Mucosa of descending colon (tissue), 3 donors: Measurements from ENCODE around the gene SLC9C2. TPM values are rescaled to one million over a fixed set of nuclear protein-coding genes. Genes with fewer than 3 reads are reported as not detected.

Experiments used
- ATAC-seq: fragments of 200-7000 bp; cut with Tn5 transposase; one replicate; pipeline ENCODE4 v1.9.1; 2020; ENCODE audit warnings: mild to moderate bottlenecking, moderate library complexity
- DNase-seq, 3 donors: peaks; one replicate each; pipeline ENCODE4 v3.0.0-alpha.2; 2020
- H3K36me3 ChIP-seq: fragments of 200-600 bp; one replicate; pipeline ENCODE4 v1.8.0; 2021; ENCODE audit warnings: low read depth, mild to moderate bottlenecking
- H3K4me1 ChIP-seq: fragments of 200-600 bp; one replicate; pipeline ENCODE4 v1.8.0; 2021; ENCODE audit warnings: low read depth, mild to moderate bottlenecking
- H3K4me3 ChIP-seq: fragments of 200-600 bp; one replicate; pipeline ENCODE4 v1.8.0; 2021; ENCODE audit warnings: mild to moderate bottlenecking
- H3K9me3 ChIP-seq: fragments of 200-600 bp; one replicate; pipeline ENCODE4 v1.8.0; 2021; ENCODE audit warnings: mild to moderate bottlenecking
- intact Hi-C, 2 donors: fragments of 100-400 bp; cut with DNase I in 1 of 2; cut with micrococcal nuclease in 1 of 2; formaldehyde crosslinking; loops; one replicate each; pipeline versions ENCODE4 v1.11.0 to v1.11.1; 2022; cut with DNase I, micrococcal nuclease
- total RNA-seq, 3 donors: library from RNA; stranded (reverse); fragmentation: NEBNext Ultra II Directional in 2 of 3; extraction: Animal tissue kit (Norgen Biotek cat#: 25700) in 2 of 3; gene quantifications; one replicate each; pipeline versions ENCODE4 v1.2.1 to v1.2.4, GENCODE V29; 2021 to 2023
- TF ChIP-seq, protein P1 (sequence below): fragments of 200-600 bp; IDR thresholded peaks from one replicate; pipeline ENCODE4 v1.8.0; 2022; ENCODE audit warnings: antibody characterized with exemption, mild to moderate bottlenecking
- donor health status: DM: no; HTN: no; CAD: no; lungs with moderate emphysema.
- donor health status: DM: no; HTN: no; CAD: no.
- donor health status: DM: no; HTN: yes; CAD: no.

SLC9C2 gene
- total RNA-seq, 3 donors from 2014 or later, result not detected

GRCh38 chr1:173554541-173555250, 48.2 kb downstream of the SLC9C2 start:
- TF ChIP-seq, protein P1, sequence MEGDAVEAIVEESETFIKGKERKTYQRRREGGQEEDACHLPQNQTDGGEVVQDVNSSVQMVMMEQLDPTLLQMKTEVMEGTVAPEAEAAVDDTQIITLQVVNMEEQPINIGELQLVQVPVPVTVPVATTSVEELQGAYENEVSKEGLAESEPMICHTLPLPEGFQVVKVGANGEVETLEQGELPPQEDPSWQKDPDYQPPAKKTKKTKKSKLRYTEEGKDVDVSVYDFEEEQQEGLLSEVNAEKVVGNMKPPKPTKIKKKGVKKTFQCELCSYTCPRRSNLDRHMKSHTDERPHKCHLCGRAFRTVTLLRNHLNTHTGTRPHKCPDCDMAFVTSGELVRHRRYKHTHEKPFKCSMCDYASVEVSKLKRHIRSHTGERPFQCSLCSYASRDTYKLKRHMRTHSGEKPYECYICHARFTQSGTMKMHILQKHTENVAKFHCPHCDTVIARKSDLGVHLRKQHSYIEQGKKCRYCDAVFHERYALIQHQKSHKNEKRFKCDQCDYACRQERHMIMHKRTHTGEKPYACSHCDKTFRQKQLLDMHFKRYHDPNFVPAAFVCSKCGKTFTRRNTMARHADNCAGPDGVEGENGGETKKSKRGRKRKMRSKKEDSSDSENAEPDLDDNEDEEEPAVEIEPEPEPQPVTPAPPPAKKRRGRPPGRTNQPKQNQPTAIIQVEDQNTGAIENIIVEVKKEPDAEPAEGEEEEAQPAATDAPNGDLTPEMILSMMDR, result no peak
- intact Hi-C loops, result no loop called here
- H3K4me1 ChIP-seq, result no peaks in the 10 kb centered on the region

GRCh38 chr1:173554089-173554488, 48.8 kb downstream of the SLC9C2 start:
- DNase-seq (no peak), ATAC-seq (no peak)
- TF ChIP-seq, protein P1, result no peak
- Histone ChIP-seq H3K36me3 (no peaks in the 10 kb centered on the region), H3K9me3 (no peaks in the 10 kb centered on the region), H3K4me1 (no peaks in the 10 kb centered on the region), H3K4me3 (no peak overlapping the region)
- intact Hi-C loops, result no loop called here

More at GRCh38 chr1:173554541-173555250, 48.2 kb downstream of the SLC9C2 start:
- DNase-seq, result no peak
- no peak overlapping the region for H3K4me3 ChIP-seq
- ATAC-seq, result no peak
- H3K36me3 ChIP-seq, result no peaks in the 10 kb centered on the region
- no peaks in the 10 kb centered on the region for H3K9me3 ChIP-seq

GRCh38 chr1:173553312-173553711, 49.6 kb downstream of the SLC9C2 start:
- Histone ChIP-seq H3K9me3 (no peaks in the 10 kb centered on the region), H3K4me3 (no peak overlapping the region), H3K36me3 (no peaks in the 10 kb centered on the region), H3K4me1 (no peaks in the 10 kb centered on the region)
- DNase-seq (no peak), ATAC-seq (no peak)
- TF ChIP-seq, protein P1, result no peak
- intact Hi-C loops, result no loop called here

DNA sequence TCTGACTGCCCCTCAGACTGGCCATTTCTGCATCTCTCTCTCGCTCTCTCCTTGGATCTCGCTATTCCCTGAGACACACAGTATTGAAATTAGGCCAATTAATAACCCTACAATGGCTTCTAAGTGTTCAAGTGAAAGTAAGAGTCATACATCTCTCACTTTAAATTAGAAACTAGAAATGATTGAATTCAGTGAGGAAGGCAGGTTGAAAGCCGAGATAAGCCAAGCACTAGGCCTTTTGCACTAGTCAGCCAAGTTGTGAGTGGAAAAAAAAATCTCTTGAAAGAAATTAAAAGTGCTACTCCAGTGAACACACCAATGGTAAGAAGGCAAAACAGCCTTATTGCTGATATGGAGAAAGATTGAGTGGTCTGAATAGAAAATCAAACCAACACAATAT, 51.2 kb downstream of the SLC9C2 start:
- no peaks in the 10 kb centered on the region for H3K9me3 ChIP-seq
- no peak for DNase-seq
- no peaks in the 10 kb centered on the region for H3K4me1 ChIP-seq
- ATAC-seq, result no peak
- TF ChIP-seq, protein P1, result no peak
- intact Hi-C loops, result no loop called here
- H3K36me3 ChIP-seq, result no peaks in the 10 kb centered on the region
- H3K4me3 ChIP-seq, result no peak overlapping the region

DNA sequence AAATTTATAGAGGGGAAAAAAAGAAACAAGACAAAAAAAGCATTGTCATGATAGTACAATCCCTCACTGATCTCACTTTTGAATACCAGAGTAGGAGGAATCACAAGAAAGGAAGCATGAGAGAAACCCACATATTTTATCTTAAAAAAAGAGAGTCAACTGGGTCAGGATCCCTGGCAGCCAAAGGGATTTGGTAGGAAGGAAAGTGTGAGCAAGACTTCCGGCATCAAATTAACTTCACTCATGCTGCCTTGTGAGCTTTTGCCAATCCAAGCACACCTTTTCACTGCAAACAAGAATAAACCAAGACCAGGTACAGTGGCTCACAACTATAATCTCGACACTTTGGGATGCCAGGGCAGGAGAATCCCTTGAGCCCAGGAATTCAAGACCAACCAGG, 53.1 kb downstream of the SLC9C2 start:
- H3K4me1 ChIP-seq, result no peaks in the 10 kb centered on the region
- no peak overlapping the region for H3K4me3 ChIP-seq
- no peak for DNase-seq
- no peaks in the 10 kb centered on the region for H3K36me3 ChIP-seq
- no peaks in the 10 kb centered on the region for H3K9me3 ChIP-seq
- intact Hi-C loops, result no loop called here
- TF ChIP-seq, protein P1, result no peak
- ATAC-seq, result no peak
